ENCODE results near the gene USF3. TPM values are rescaled to one million over a fixed set of nuclear protein-coding genes. Genes with fewer than 3 reads are reported as not detected.

The USF3 gene
- total and polyA plus RNA-seq, 2 of the 13 experiments (the other 11 are each of a cell fraction or from before 2014, with no cell fraction given), result 6.3 to 15.2 TPM

GRCh38 chr3:113663761-113664160 is 32.7 kb downstream of the USF3 start (continued):
- TF ChIP-seq, protein P1, sequence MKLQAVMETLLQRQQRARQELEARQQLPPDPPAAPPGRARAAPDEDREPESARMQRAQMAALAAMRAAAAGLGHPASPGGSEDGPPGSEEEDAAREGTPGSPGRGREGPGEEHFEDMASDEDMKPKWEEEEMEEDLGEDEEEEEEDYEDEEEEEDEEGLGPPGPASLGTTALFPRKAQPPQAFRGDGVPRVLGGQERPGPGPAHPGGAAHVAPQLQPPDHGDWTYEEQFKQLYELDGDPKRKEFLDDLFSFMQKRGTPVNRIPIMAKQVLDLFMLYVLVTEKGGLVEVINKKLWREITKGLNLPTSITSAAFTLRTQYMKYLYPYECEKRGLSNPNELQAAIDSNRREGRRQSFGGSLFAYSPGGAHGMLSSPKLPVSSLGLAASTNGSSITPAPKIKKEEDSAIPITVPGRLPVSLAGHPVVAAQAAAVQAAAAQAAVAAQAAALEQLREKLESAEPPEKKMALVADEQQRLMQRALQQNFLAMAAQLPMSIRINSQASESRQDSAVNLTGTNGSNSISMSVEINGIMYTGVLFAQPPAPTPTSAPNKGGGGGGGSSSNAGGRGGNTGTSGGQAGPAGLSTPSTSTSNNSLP (IDR thresholded peaks at IDR 0.05; ENCODE audit: low read depth, low read length), result peak; percentile 70
- TF ChIP-seq PRDM4 (CRISPR knock-in tag; IDR thresholded peaks at IDR 0.05; ENCODE audit: borderline replicate concordance) (no peak), SMC3 (IDR thresholded peaks at IDR 0.05; ENCODE audit: low read length) (no peak), NFIC (IDR thresholded peaks at IDR 0.05; ENCODE audit: low read length) (peak; percentile 17; the same call in 1 of the 2 replicates), FOSL2 (CRISPR knock-in tag; IDR thresholded peaks at IDR 0.05) (no peak), ZNF775 (CRISPR knock-in tag; IDR thresholded peaks at IDR 0.05; ENCODE audit: borderline replicate concordance) (peak; percentile 91; the same call in 1 of the 2 replicates), MAZ (IDR thresholded peaks at IDR 0.05; ENCODE audit: borderline replicate concordance, low read depth, low read length) (no peak), MAZ (CRISPR knock-in tag; IDR thresholded peaks at IDR 0.05; ENCODE audit: low read depth) (no peak), ZNF839 (CRISPR knock-in tag; IDR thresholded peaks at IDR 0.05; ENCODE audit: borderline replicate concordance) (no peak), ZNF431 (CRISPR knock-in tag; IDR thresholded peaks at IDR 0.05; ENCODE audit: borderline replicate concordance, low read depth) (no peak), ARID4A (CRISPR knock-in tag; IDR thresholded peaks at IDR 0.05; ENCODE audit: borderline replicate concordance) (no peak), ARHGAP35 (CRISPR knock-in tag; IDR thresholded peaks at IDR 0.05; ENCODE audit: borderline replicate concordance) (no peak), PATZ1 (CRISPR knock-in tag; IDR thresholded peaks at IDR 0.05) (0 out of 2 replicates have a peak, but pooled peaks have one; percentile 6), RFXAP (CRISPR knock-in tag; IDR thresholded peaks at IDR 0.05; ENCODE audit: borderline replicate concordance) (no peak), ZKSCAN1 (IDR thresholded peaks at IDR 0.05; ENCODE audit: low read length) (no peak), ZNF513 (CRISPR knock-in tag; conservative IDR thresholded peaks at IDR 0.05) (no peak)
- TF ChIP-seq, protein P2, sequence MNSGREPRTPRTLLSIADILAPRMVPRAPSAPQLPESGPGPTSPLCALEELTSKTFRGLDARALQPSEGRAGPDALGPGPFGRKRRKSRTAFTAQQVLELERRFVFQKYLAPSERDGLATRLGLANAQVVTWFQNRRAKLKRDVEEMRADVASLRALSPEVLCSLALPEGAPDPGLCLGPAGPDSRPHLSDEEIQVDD (CRISPR knock-in tag; IDR thresholded peaks at IDR 0.05; ENCODE audit: borderline replicate concordance), result no peak
